AG20443 (cell line): ENCODE measurements around the gene CTDSP2.
"Not testable (repeated sequence)": the region's sequence is repeated elsewhere in the genome, so short reads cannot be mapped to it uniquely, and the experiment has no call there.

ENCODE experiments used
- DNase-seq: peaks from one replicate; pipeline ENCODE4 v3.0.0; 2012; ENCODE audit warnings: low spot score, mixed read lengths

The CTDSP2 gene

DNA sequence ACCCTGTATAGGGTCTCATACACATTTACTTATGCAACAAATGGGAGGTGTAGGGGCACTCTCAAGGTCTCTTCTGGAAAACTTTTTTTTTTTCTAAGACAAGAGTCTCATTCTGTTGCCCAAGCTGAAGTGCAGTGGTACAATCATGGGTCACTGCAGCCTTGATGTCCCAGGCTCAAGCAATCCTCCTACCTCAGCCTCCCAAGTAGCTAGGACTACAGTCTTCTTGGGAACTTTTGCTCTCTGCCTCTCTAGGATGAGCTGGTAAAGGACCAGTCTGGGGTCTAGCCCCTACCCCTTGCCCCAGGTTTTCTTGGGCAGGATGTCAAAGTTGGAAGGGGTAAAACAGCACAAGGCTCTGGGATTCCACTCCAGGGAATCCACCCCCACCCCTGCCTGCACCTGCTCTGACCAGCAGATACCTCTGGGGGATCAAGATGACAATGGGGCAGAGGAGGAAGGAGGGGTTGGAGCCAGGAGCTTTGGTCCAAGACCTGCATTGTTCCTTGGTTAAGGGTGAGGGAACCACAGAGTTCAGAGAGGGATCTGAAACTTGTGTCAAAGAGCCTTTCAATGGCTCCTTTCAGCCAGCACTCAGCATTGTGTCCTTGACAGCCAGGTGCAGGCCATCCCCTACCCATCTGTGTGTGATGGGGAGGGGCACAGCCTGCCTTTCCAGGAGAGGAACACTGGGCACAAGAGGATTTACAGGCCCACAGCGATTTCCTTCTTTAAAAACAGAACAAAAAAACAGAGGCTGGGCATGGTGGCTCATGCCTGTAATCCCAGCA is 12.2 kb downstream of the CTDSP2 start:
- DNase-seq: no peak

DNA sequence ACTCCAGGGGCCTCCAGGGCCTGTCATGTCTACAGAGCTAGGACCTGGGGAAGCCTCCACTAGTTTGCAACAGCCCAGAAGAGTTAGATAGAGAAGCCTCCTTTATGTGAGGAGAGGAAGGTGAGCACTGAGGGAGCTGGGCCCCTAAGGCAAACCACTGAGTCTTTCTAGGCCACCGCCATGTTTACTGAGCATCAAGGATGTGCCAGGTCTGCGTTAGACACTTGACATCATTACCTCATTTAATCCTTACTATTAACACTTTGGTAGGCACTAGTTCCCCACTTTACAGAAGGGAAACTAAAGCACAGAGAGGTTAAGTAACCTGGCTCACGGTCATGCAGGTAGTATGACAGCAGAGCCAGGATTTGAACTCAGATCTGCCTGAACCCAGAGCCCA is 12.9 kb downstream of the CTDSP2 start:
- no peak for DNase-seq

DNA sequence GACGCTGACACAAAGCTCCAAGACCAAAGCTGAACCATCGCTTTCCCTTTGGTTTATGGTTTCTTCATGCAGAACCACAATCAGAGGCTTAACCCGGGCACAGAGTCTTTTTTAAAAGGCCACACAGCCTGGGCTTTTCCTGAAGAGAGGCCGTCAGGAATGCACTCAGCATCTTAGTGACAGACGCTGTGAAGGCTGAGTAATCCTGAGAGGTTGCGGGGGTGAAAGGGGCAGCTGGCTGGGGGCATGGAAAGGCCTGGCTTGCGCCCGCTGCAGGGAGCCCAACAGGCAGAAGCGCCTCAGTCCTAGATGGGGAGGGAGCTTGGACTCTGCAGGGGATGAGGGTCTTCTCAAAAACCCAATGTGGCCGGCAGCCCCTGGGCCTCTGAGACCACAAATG is 13.6 kb downstream of the CTDSP2 start:
- peak; percentile 47 for DNase-seq

DNA sequence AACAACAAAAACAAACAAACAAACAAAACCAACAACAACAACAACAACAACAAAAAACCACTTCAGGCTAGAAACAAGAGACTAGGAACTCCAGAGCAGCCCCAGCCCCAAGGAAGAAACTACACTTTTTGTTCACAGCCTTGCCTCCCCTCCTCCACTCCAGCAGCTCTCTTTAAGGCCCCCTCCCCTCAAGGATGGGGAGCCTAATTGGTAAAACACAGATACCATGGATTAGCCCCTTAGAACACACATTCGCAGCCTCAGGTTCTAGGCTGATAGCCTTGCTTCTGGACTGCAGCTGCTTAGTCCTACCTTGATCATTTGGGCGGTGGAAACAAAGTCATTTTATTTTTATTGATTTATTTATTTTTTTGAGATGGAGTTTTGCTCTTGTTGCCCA is 16.1 kb downstream of the CTDSP2 start:
- DNase-seq: no peak

DNA sequence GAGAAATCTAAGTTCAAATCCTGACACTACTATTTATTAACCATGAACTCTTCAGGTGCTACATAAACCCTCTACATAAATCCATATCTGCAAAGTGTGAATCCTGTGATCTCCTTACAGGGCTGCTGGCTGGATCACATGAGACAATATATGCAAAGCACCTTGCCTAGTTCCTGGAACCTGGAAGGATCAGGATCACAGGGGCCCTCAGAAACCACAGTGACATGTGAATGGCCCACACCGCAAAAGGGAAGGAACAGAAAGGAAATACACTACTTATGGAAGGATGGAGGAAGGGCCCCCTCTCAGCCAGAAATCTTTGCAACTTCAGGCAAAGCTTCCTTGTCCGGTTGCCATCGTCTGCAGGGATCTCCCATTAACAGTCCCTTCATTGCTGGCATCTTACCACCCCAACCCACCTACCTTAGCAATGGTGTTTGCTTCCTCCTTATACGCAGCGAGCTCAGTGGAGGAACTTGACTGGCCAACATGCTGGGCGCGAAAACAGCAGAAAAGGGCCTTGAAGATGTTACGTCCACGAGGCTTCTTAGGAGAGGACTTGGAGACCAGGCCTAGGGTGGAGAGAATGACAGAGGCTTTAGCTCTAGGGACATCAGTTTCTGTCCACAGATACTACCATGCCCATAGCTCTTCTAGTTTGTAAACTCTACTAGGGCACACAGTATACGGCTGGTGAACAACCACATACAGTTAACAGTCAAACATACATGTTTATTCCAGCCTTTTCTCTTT is 17.3 kb downstream of the CTDSP2 start:
- no peak for DNase-seq

DNA sequence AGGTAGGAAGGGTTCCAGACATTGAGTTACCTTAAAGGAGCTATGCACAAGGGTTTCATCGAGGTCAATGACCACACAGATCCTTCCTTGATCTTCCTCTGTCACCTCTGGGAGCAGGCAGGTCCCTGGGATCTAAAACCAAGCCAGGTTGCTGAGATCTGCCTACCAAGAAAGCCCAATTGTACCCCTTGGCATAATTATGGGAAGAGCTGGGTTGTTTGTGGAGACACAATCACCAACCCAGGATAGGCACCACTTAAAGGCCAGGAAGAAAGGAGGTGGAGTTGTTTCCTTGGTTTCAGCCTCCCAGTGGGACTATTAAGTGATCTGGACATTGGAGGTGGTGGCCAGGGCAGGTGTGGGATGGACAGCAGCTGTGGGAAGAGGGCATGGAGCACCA is 19.6 kb downstream of the CTDSP2 start:
- no peak for DNase-seq

DNA sequence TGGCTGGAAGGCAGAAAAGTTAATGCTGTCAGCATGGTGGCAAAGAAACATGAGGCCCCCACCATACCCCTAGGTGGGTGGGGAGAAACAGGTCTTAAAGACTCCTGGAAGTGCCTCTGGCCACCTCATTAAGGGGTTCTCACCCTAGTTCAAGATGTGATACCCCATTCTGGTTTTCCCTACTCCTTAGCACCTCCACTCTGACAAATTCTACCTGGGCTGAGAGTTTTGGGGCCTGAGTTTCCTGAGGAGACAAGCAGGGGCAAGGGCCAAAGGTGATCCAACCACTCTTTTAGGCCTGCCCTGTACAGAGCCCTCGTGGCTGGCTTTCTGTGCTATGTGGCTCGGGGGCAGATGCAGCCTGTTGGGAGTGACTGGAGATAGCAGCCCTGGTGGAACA is 20.1 kb downstream of the CTDSP2 start:
- DNase-seq: no peak

DNA sequence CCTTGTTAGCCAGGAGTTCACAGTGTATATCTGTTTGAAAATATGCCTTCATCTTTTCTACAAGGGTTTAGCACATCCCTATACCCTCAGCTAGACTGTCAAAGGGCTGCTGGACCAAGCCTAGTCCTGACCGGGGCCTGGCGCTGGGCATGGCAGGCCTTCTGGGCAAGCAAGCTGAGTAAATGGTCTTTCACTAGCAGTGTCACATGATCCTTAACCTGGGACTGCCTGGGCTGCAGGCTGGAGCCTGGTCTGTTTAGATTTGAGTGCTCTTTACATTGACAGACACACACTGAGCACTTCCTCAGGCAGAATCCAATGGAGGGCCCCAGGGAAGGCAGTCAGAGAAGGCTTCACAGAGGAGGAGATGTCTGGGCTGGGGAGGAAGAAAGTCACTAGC is 21.1 kb downstream of the CTDSP2 start:
- DNase-seq: no peak

DNA sequence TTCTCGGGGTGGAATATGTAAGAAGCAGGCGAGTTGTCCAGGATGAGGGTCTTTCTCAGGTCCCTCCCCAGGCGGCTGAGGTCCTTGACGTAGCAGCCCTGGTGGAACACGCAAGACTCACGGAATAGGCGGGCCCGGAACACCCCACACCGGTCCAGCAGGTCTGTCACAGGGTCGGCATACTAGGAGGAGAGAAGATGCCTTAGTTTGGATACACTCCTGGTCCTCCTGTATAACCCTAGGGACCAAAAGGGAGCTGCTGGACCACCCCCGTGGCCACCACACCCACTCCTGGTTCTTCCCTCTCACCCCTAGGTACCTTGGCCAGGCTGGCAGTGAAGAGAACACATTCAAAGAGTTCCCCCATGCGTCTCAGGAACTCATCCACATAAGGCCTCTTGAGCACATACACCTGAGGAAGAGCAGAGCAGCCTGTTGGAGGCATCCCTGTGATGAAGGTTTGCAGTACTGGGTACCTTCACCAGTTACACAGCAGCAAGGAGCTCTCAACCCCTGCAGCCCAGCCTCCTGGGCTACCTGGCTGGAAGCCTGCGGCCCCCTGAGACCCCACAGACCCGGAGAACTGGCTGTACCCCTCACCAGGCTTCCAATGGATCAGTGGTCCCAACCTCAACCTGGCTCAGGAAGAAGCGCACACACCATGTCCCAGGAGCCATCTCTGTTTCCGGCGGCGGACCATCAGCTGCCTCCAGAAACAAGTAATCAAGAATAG is 22.5 kb downstream of the CTDSP2 start:
- DNase-seq: no peak

DNA sequence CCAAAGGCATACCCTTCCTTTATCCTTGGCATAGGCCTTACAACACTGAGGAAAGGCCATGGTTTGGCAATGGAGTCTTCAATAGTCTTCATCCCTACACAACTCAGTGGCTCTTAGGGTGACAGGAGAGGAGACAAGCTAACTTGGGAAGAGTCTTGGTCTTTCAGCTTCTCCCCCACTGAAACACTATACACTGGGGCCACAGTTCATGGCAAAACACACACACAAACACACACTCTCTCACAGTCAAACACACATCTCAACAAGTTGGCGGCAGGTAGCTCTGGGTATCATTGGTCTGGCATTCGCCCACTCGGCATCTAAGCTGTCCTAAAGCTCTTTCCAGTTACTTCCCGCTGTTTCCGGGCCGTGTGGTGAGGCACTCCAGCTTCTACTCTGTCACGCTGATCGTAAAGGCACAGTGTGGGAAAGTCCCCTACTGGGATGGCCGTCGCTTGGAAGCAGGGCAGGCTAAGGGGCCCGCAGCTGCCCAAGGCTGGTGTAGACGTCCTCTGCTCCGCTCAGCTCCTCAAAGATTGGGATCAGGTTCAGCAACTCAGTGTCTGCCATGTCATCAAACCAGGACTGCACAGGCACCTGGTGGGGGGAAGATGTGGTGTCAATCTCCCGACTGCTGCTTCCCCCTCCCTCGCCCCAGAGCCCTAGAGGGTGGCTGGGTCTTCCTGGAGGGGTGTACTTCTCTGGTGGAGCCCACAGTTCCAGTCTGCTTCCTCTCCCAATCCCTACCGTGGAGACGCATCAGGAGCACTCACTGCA is 23.2 kb downstream of the CTDSP2 start:
- DNase-seq: no peak

DNA sequence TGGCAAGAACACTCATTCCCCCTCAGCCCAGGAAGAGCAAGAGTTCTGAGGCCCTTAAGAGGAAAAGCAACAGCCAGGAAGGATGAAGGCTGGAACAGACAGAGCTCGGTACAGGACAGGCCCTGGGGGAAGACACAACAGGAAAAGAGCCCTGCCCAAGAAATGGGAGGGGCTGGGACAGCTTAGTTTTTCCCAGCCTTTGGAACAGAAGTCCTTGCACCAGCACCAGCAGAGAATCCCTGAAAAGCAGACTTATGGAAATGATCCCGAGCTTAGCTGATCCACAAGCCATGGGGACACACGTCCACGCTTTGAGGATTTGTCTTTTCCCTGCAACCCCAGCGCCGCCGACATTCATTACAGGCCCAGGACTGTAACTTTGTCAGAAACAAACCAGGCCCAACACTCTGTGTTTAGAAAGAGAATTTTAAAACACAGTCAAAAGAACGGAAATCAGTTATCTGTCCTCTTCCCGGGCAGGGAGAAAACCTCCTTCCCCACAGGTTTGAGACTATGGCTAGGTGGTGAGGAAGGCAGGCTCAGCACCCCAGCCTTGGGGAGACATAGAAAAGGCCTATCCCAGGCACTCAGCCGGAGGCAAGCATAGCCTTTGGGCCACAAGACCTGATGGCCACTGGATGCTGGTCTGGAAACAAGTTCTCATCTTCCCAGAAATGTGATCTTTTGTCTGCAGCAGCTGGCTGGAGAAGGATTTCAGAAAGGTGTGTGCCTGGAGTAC is 24.0 kb downstream of the CTDSP2 start:
- DNase-seq: no peak

DNA sequence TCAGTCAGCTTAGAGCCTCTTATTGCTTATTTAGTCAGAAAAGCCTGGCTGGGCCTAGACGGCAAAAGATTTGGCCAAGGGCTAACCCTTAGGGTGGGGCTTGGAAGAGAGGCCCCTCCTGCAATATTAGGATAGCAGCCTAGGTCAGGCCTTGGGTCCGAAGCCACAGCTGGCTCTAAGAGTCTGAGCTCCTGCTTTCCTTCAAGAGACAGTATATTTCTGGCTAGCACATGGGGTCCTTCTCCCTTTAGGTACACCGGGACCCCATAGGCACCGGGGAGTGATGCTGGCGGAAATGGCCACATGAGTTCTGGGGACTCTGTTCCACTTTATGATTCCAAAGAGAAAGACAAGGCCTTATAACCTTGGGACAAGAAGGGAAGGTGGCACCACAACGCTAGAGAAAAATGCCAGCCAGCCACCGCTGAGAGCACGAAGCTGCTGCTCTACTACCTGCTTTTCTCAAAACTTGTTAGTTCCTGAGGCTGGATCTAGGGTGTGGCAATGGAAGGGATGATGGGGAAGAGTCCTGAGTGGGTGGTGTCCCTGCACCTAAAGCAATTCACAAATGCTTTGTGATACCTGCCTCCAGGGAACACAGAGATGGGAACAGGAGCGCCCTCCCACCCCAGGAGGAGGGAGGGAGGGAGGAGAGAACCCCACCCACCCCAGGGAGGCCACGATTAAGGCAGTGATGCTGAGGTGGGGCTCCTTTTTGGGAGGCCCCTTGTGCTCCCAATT is 24.9 kb downstream of the CTDSP2 start:
- no peak for DNase-seq

DNA sequence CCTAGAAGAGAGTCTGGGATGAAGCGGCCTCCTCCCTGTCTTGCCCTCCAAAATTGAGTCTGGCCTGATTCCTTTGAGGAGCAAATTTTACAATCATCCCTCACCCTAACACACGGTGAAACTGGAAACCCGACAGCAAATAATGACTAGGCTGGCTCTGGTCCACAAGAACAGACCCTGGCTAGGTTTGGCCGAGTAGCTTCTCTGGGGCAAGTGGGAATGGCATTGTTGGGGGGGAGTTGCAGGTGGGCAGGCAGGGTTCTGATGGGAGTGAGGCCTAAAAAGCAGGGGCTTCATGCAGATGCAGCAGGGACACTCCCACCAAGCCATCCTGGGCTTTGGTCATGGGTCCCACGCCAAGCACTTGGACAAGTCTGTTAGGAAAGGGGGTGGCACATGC is 25.5 kb downstream of the CTDSP2 start:
- DNase-seq: not testable (repeated sequence)

DNA sequence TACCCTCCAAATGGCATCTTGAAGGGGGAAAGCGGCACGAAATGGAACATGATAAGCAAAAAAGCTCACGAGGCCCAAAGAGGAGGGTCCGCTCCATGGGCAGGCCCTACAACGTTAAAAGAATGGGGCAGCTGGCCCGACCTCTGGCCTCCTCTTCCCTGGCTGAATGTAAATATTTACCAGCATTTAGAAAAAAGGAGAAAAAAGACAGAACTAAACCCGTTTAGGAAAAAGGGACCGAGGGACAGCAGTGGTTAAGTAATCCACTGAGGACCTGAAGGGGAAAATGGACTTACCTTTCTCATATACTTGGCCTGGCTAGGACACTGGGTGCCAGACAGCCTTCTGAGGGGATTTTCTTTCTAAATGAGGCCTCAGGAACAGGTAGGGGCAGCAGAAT is 26.4 kb downstream of the CTDSP2 start:
- not testable (repeated sequence) for DNase-seq

DNA sequence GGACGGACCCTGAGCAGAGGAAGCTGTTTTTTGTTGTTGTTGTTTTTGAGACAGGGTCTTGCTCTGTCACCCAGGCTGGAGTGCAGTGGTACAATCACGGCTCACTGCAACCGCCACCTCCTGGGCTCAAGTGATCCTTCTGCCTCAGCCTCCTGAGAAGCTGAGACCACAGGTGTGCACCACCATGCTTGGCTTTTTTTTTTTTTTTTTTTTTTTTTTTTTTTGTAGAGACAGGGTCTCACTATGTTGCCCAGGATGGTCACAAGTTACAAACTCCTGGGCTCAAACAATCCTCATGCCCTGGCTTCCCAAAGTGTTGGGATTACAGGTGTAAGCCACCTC is 28.6 kb downstream of the CTDSP2 start:
- not testable (repeated sequence) for DNase-seq

DNA sequence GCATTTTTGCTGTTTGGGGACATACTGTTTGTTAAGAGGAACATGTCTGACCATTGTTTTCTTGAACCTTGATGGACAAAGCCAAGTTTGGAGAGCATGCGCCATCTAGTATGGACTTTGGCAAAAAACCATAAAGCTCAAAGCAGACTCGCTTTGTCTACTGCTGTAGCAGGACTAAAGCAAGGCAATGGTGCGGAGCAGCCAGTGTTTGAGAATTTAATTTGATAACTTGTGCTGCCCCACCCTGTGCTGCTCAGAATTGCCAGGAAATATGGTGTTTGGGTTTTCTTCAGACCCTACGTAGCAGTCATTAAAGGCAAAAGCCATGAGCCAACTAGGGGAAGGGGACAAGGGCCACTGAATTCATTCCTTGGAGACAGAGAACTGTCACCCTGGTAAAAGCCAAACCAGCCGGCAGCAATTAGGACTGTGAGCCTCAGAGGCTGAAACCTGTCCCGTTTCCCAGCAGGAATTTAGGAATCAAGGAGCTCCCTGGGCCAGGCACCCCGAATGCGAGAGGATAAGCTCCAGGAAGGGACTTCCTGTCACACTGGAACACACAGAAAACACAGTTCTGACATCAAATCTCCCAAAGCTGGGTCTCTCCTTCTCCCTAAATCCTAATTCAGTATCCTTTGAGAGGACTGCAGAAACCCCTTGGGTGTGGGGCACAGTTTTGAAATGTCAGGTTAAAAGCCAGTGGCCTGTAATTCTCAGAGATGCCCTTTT is 29.1 kb downstream of the CTDSP2 start:
- DNase-seq: no peak

DNA sequence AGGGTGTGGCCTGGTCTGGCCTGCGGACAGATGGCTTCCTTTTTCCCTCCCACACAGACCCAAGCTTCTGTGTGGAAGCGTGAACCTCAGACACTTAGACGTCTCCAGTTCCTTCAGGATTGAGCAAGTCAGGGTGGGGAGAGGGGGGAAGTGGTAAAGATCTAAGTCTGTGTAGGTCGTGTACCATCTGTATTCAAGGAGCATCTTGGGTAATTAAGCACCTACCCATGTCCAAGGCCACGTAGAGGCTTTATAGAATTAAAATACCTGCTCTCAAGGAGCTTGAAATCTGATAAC is 29.7 kb downstream of the CTDSP2 start:
- peak; percentile 45 for DNase-seq

DNA sequence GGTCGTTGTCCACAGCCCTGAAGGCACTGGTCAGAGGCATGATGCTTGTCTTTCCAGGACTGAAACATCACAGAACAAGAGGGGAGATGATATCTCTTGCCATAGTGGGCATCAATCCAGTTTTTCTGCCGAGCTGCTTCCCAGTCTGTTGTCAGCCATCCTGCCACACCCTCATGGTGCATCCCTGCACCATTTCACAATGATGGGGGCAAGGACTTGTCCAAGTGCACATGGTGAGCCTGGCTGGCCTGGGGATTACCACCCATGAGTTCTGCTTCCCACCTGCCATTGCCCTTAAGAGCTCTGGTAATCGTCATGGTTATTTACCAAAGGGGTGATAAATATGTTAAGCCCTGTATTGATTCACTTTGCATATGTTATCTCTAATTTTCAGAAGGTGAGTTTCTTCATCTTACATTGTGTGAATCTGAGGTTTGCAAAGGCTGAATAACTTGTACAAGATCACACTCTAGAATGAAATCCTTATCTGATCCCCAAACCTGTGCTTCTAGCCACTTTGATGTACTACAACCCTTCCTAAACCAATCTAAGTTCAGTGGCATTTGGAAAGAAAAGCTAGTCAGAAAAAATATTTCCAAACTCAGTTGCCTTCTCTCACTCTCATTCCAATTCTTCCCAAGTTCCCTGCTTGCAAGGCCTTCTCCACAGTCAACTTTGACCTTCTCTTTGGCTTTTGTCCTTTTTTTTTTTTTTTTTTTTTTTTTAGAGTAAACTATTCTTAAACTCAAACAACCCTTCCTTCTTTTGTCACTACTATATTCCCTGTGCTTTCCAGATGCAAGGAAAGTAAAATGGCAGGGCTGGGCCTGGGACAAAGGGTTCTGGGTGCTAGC is 30.3 kb downstream of the CTDSP2 start:
- no peak for DNase-seq
